NB4 (cell line): ENCODE measurements around the gene CCDC33.

ENCODE experiments used
- CTCF ChIP-seq: IDR thresholded peaks from one replicate; pipeline ENCODE4 v1.5.1; 2012; ENCODE audit warnings: low read depth, low read length
- MAX ChIP-seq: IDR thresholded peaks from 2 replicates; pipeline ENCODE4 v1.6.1; 2011; ENCODE audit warnings: low read depth, low read length
- MYC ChIP-seq: IDR thresholded peaks from 2 replicates; pipeline ENCODE4 v1.6.1; 2011; ENCODE audit warnings: low read depth, low read length
- POLR2A ChIP-seq: IDR thresholded peaks from 2 replicates; pipeline ENCODE4 v1.6.1; 2011; ENCODE audit warnings: mild to moderate bottlenecking; ENCODE audit not compliant: insufficient read length; ENCODE audit errors: extremely low read depth

GRCh38 chr15:74305687-74306086, 69.6 kb downstream of the CCDC33 start:
- TF ChIP-seq POLR2A (no peak), CTCF (no peak), MYC (no peak), MAX (no peak)
